PC-3 (cell line): ENCODE measurements around the gene KLHDC2. TPM values are rescaled to one million over a fixed set of nuclear protein-coding genes. Genes with fewer than 3 reads are reported as not detected.
A peak's percentile ranks its signal among the peaks of the same experiment; 100 is the strongest.

Source experiments
- ATAC-seq: fragments of 200-7000 bp; cut with Tn5 transposase; 2 replicates; pipeline ENCODE4 v1.9.1; 2020; ENCODE audit warnings: mild to moderate bottlenecking, moderate library complexity
- BruUV-seq: library from RNA; stranded (reverse); fragments of 400-500 nt; replicated peaks from 2 replicates; lab custom pipeline; 2021; lab: Mats Ljungman, UMichigan
- CTCF ChIA-PET: fragments of 300-600 bp; sonication (Branson Sonifier 250); formaldehyde crosslinking; loops from one replicate; lab custom pipeline; 2022; ENCODE audit warnings: antibody characterized with exemption; lab: Charles Lee
- POLR2A ChIA-PET: fragments of 300-600 bp; sonication (Branson Sonifier 250); formaldehyde crosslinking; loops from one replicate; lab custom pipeline; 2022; ENCODE audit warnings: antibody characterized with exemption; ENCODE audit not compliant: unreplicated experiment; lab: Charles Lee
- DNase-seq: peaks from one replicate; pipeline ENCODE4 v3.0.0-alpha.2; 2015
- H2AFZ ChIP-seq: fragments of 300-600 bp; sonication (generic); 2 replicates; pipeline ENCODE4 v1.6.0; 2016; ENCODE audit warnings: antibody characterized with exemption, low read length
- H3F3A ChIP-seq: fragments of 300-600 bp; sonication (generic); one replicate; pipeline ENCODE4 v1.6.0; 2017; ENCODE audit warnings: antibody characterized with exemption, low read length, control low read depth, mild to moderate bottlenecking; ENCODE audit not compliant: unreplicated experiment
- H3K27ac ChIP-seq: fragments of 300-600 bp; sonication (generic); 2 replicates; pipeline ENCODE4 v1.5.1; 2016; ENCODE audit warnings: mild to moderate bottlenecking, low read length
- H3K27me3 ChIP-seq: fragments of 300-600 bp; sonication (generic); 2 replicates; pipeline ENCODE4 v1.6.1; 2016; ENCODE audit warnings: low read length, mixed read lengths
- H3K36me3 ChIP-seq: fragments of 300-600 bp; sonication (generic); 2 replicates; pipeline ENCODE4 v1.6.1; 2016; ENCODE audit warnings: low read depth, mixed run types, low read length, mixed read lengths
- H3K4me1 ChIP-seq: fragments of 300-600 bp; sonication (generic); 2 replicates; pipeline ENCODE4 v1.5.1; 2016; ENCODE audit warnings: low read length; ENCODE audit not compliant: insufficient read depth
- H3K4me2 ChIP-seq: fragments of 300-600 bp; sonication (generic); 2 replicates; pipeline ENCODE4 v1.6.0; 2016; ENCODE audit warnings: low read length
- H3K4me3 ChIP-seq: fragments of 300-600 bp; sonication (generic); 2 replicates; pipeline ENCODE4 v1.5.1; 2016; ENCODE audit warnings: mild to moderate bottlenecking, low read length, mixed read lengths
- H3K79me2 ChIP-seq: fragments of 300-600 bp; sonication (generic); 2 replicates; pipeline ENCODE4 v1.6.1; 2017; ENCODE audit warnings: low read length, mixed read lengths
- H3K9ac ChIP-seq: fragments of 300-600 bp; sonication (generic); 2 replicates; pipeline ENCODE4 v1.6.0; 2016; ENCODE audit warnings: mild to moderate bottlenecking, low read length
- H3K9me2 ChIP-seq: fragments of 300-600 bp; sonication (generic); replicated peaks from 2 replicates; pipeline ENCODE4 v1.6.1; 2016; ENCODE audit warnings: mixed run types, low read length, mixed read lengths
- H3K9me3 ChIP-seq: fragments of 300-600 bp; sonication (generic); 2 replicates; pipeline ENCODE4 v1.6.1; 2016; ENCODE audit warnings: low read length, mixed read lengths
- H4K20me1 ChIP-seq: fragments of 300-600 bp; sonication (generic); 2 replicates; pipeline ENCODE4 v1.6.1; 2016; ENCODE audit warnings: low read length, mixed read lengths
- CTCF ChIP-seq: fragments of 300-600 bp; sonication (generic); conservative IDR thresholded peaks from 2 replicates; pipeline ENCODE4 v1.5.1; 2017; ENCODE audit warnings: antibody characterized with exemption, low read depth, mild to moderate bottlenecking, low read length
- EZH2 ChIP-seq: fragments of 300-600 bp; sonication (generic); IDR thresholded peaks from one replicate; pipeline ENCODE4 v1.6.1; 2017; ENCODE audit warnings: antibody characterized with exemption, mild to moderate bottlenecking, low read length; ENCODE audit not compliant: unreplicated experiment
- EZH2phosphoT487 ChIP-seq: fragments of 300-600 bp; sonication (generic); IDR thresholded peaks from 2 replicates; pipeline ENCODE4 v1.6.1; 2018; ENCODE audit warnings: mild to moderate bottlenecking, antibody characterized with exemption, low read length, borderline replicate concordance
- intact Hi-C: fragments of 100-400 bp; cut with micrococcal nuclease; formaldehyde crosslinking; loops from 2 replicates; pipeline ENCODE4 v1.9.0; 2023
- total RNA-seq: library from RNA; depleted of rRNA; stranded (reverse); fragments of >200 nt; gene quantifications from 2 replicates; pipeline ENCODE4 v1.2.3, GENCODE V29; 2014

Gene KLHDC2
- total RNA-seq, 1 experiment from 2014 or later, result 126 TPM

GRCh38 chr14:49769171-49769570 lies 1.2 kb downstream of the KLHDC2 start:
- intact Hi-C loops, result loop anchor here (5.0 kb wide), 1 partner anchor 338 kb away; no protein-coding TSS in a partner anchor
- H3K4me1 ChIP-seq, result peaks cover 33% of the 10 kb centered on the region
- H3F3A ChIP-seq, result no peaks in the 10 kb centered on the region
- TF ChIP-seq EZH2phosphoT487 (no peak), EZH2 (no peak), CTCF (no peak)
- H3K36me3 ChIP-seq, result no peaks in the 10 kb centered on the region
- no TSS peak for BruUV-seq
- no peaks in the 10 kb centered on the region for H3K9me3 ChIP-seq
- CTCF ChIA-PET, result interaction anchor here (0.5 to 1.2 kb wide), 4 partner anchors 93 to 196 kb away, joined by 3 to 18 read pairs (median 10); no protein-coding TSS in a partner anchor
- H3K9me2 ChIP-seq, result no peaks in the 10 kb centered on the region
- H3K27ac ChIP-seq, result peak overlapping the region; percentile 84
- ATAC-seq, result peak; percentile 11
- no peaks in the 10 kb centered on the region for H3K27me3 ChIP-seq
- H3K9ac ChIP-seq, result peak overlapping the region; percentile 92
- peak overlapping the region; percentile 94 for H3K4me3 ChIP-seq
- peak overlapping the region; percentile 75 for H2AFZ ChIP-seq
- H3K79me2 ChIP-seq, result peaks cover 43% of the 10 kb centered on the region
- H3K4me2 ChIP-seq, result peak overlapping the region; percentile 94
- DNase-seq, result peak; percentile 81
- POLR2A ChIA-PET, result interaction anchor here (0.5 to 2.5 kb wide), 7 partner anchors 76 to 149 kb away, joined by 3 to 20 read pairs (median 6); partner anchors contain the start of genes KLHDC1, MGAT2, NEMF and POLE2
- peaks cover 9% of the 10 kb centered on the region; the same call in 1 of the 2 replicates for H4K20me1 ChIP-seq

GRCh38 chr14:49769581-49770211 lies 1.7 kb downstream of the KLHDC2 start:
- ChIA-PET CTCF (interaction anchor here (0.7 to 1.2 kb wide), 3 partner anchors 93 to 145 kb away, joined by 3 to 18 read pairs (median 5); no protein-coding TSS in a partner anchor), POLR2A (interaction anchor here (0.5 to 2.5 kb wide), 6 partner anchors 77 to 160 kb away, joined by 3 to 20 read pairs (median 7); partner anchors contain the start of genes KLHDC1, MGAT2, NEMF and POLE2)
- Histone ChIP-seq H3K4me3 (peak overlapping the region; percentile 94), H3K9me2 (no peaks in the 10 kb centered on the region), H3K27me3 (no peaks in the 10 kb centered on the region), H3K27ac (peak overlapping the region; percentile 84), H3F3A (no peaks in the 10 kb centered on the region), H3K79me2 (peaks cover 43% of the 10 kb centered on the region), H2AFZ (peak overlapping the region; percentile 75; the same call in 1 of the 2 replicates), H3K36me3 (no peaks in the 10 kb centered on the region), H3K4me2 (peak overlapping the region; percentile 94), H3K9me3 (no peaks in the 10 kb centered on the region), H4K20me1 (peaks cover 9% of the 10 kb centered on the region; the same call in 1 of the 2 replicates), H3K9ac (peak overlapping the region; percentile 92), H3K4me1 (peaks cover 33% of the 10 kb centered on the region)
- DNase-seq, result no peak
- no peak for TF ChIP-seq CTCF
- no peak for TF ChIP-seq EZH2
- TF ChIP-seq EZH2phosphoT487, result no peak
- ATAC-seq, result no peak
- BruUV-seq, result no TSS peak
- intact Hi-C loops, result loop anchor here (1.0 to 5.0 kb wide), 4 partner anchors 63 to 338 kb away; no protein-coding TSS in a partner anchor
